SK-N-SH (cell line): ENCODE measurements around the gene FOXP1. TPM values are rescaled to one million over a fixed set of nuclear protein-coding genes. Genes with fewer than 3 reads are reported as not detected.

Experiments used
- CTCF ChIA-PET: fragments of 300-600, 350-600 bp; formaldehyde crosslinking; extraction: SDS; loops from one replicate; lab custom pipeline; 2021; lab: Yijun Ruan, JAX
- POLR2A ChIA-PET: fragments of 350-600 bp; sonication (Branson Sonifier 250); formaldehyde crosslinking; extraction: SDS; loops from one replicate; lab custom pipeline; 2020; ENCODE audit warnings: antibody characterized with exemption, inconsistent platforms; lab: Yijun Ruan, JAX
- DNase-seq: peaks from one replicate; pipeline ENCODE4 v3.0.0; 2012
- H2AFZ ChIP-seq: fragments of 200-600 bp; sonication (generic); 2 replicates; pipeline ENCODE4 v1.8.1; 2016; ENCODE audit warnings: antibody characterized with exemption, mild to moderate bottlenecking, low read depth
- H3F3A ChIP-seq: fragments of 200-600 bp; sonication (generic); replicated peaks from 2 replicates; pipeline ENCODE3; 2016; ENCODE audit warnings: antibody characterized with exemption, mild to moderate bottlenecking; ENCODE audit not compliant: insufficient read depth
- H3K27ac ChIP-seq, 2 experiments: fragments of 200-500 bp in 1 of 2; fragments of 200-600 bp in 1 of 2; sonication (Bioruptor generic) in 1 of 2; sonication (generic), shearing (Covaris generic) in 1 of 2; 2 replicates each; pipeline versions ENCODE4 v1.5.1 to v1.6.1; 2014 to 2016; ENCODE audit warnings: low read depth in 2 of 2, inconsistent platforms in 1 of 2, low read length in 1 of 2, mild to moderate bottlenecking in 1 of 2, mixed read lengths in 1 of 2
- H3K27me3 ChIP-seq: fragments of 200-600 bp; sonication (generic), shearing (Covaris generic); 2 replicates; pipeline ENCODE4 v1.6.1; 2016; ENCODE audit warnings: mixed run types; ENCODE audit not compliant: insufficient read depth
- H3K36me3 ChIP-seq, 2 experiments: fragments of 200-500 bp in 1 of 2; fragments of 200-600 bp in 1 of 2; sonication (Bioruptor generic) in 1 of 2; sonication (generic) in 1 of 2; replicated peaks in 1 of 2; 2 replicates each; pipeline versions ENCODE3 to v1.5.1; 2014 to 2016; ENCODE audit warnings: low read length in 1 of 2, mild to moderate bottlenecking in 1 of 2; ENCODE audit not compliant: insufficient read depth in 2 of 2, control insufficient read depth in 1 of 2
- H3K4me1 ChIP-seq, 2 experiments: fragments of 200-500 bp in 1 of 2; fragments of 200-600 bp in 1 of 2; sonication (Bioruptor generic) in 1 of 2; sonication (generic), shearing (Covaris generic) in 1 of 2; 2 replicates each; pipeline versions ENCODE4 v1.5.1 to v1.6.1; 2014 to 2016; ENCODE audit warnings: low read depth in 1 of 2, low read length in 1 of 2, mixed run types in 1 of 2; ENCODE audit not compliant: insufficient read depth in 2 of 2, control insufficient read depth in 1 of 2
- H3K4me2 ChIP-seq: fragments of 200-600 bp; sonication (generic), shearing (Covaris generic); 2 replicates; pipeline ENCODE4 v1.6.1; 2017; ENCODE audit warnings: mixed run types
- H3K4me3 ChIP-seq, 2 experiments: fragments of 200-500 bp in 1 of 2; fragments of 200-600 bp in 1 of 2; sonication (Bioruptor generic) in 1 of 2; sonication (generic), shearing (Covaris generic) in 1 of 2; 2 replicates each; pipeline versions ENCODE4 v1.5.1 to v1.8.1; 2014 to 2016; ENCODE audit warnings: low read depth in 2 of 2, inconsistent platforms in 1 of 2, low read length in 1 of 2, mild to moderate bottlenecking in 1 of 2, mixed read lengths in 1 of 2, moderate library complexity in 1 of 2
- H3K79me2 ChIP-seq: fragments of 200-600 bp; sonication (generic); 2 replicates; pipeline ENCODE4 v1.8.1; 2017; ENCODE audit warnings: mild to moderate bottlenecking; ENCODE audit not compliant: insufficient read depth
- H3K9ac ChIP-seq: fragments of 200-600 bp; sonication (generic); 2 replicates; pipeline ENCODE4 v1.6.1; 2017; ENCODE audit warnings: mixed run types
- H3K9me2 ChIP-seq: fragments of 200-600 bp; sonication (generic); 2 replicates; pipeline ENCODE4 v1.6.1; 2017; ENCODE audit warnings: mixed run types
- H3K9me3 ChIP-seq: fragments of 200-600 bp; sonication (generic); 2 replicates; pipeline ENCODE4 v1.6.1; 2017; ENCODE audit warnings: mixed run types, mild to moderate bottlenecking, moderate library complexity
- H4K20me1 ChIP-seq: fragments of 200-600 bp; sonication (generic); 2 replicates; pipeline ENCODE4 v1.6.1; 2017; ENCODE audit warnings: mild to moderate bottlenecking, mixed run types; ENCODE audit not compliant: insufficient read depth
- FOSL2 ChIP-seq: IDR thresholded peaks from 2 replicates; pipeline ENCODE4 v1.4.0; 2012; ENCODE audit warnings: low read depth, mild to moderate bottlenecking, moderate library complexity, borderline replicate concordance
- FOXJ3 ChIP-seq: sonication (generic); formaldehyde crosslinking; IDR thresholded peaks from 2 replicates; pipeline ENCODE4 v1.5.1; 2020; ENCODE audit warnings: mild to moderate bottlenecking, missing genetic modification reagents
- NFIC ChIP-seq: IDR thresholded peaks from 2 replicates; pipeline ENCODE4 v1.4.0; 2012; ENCODE audit warnings: borderline replicate concordance
- RAD21 ChIP-seq: IDR thresholded peaks from 2 replicates; pipeline ENCODE4 v1.6.1; 2012; ENCODE audit warnings: mild to moderate bottlenecking, low read length
- RCOR1 ChIP-seq: fragments of 150-350 bp; IDR thresholded peaks from 2 replicates; pipeline ENCODE4 v1.6.1; 2017; ENCODE audit warnings: antibody characterized with exemption, low read length
- SMC3 ChIP-seq: IDR thresholded peaks from 2 replicates; pipeline ENCODE4 v1.6.1; 2012; ENCODE audit warnings: low read depth, low read length, improper control_type of control experiment
- TAF1 ChIP-seq: IDR thresholded peaks from 2 replicates; pipeline ENCODE4 v1.6.1; 2012; ENCODE audit warnings: low read depth, mild to moderate bottlenecking, low read length, moderate library complexity, borderline replicate concordance
- WGBS: methylation state at CpG from one replicate; pipeline ENCODE4 v1.1.6; 2017; ENCODE audit warnings: low lambda C conversion rate; 5-methylcytosine and 5-hydroxymethylcytosine counted together
- polyA plus RNA-seq, 3 experiments: library from polyadenylated mRNA; depleted of rRNA; stranded (reverse); fragments of >200 nt; gene quantifications; 2 replicates each; pipeline ENCODE4 v1.2.3, GENCODE V29; 2012
- TF ChIP-seq, protein P1 (sequence below): fragments of 200-600 bp; sonication (generic); IDR thresholded peaks from 2 replicates; pipeline ENCODE4 v1.6.1; 2017; ENCODE audit warnings: antibody characterized with exemption, mild to moderate bottlenecking, moderate library complexity
- TF ChIP-seq, protein P2 (sequence below): IDR thresholded peaks from 2 replicates; pipeline ENCODE4 v1.4.0; 2012; ENCODE audit warnings: low read depth, borderline replicate concordance
- TF ChIP-seq, protein P3 (sequence below): fragments of 150-350 bp; IDR thresholded peaks from 2 replicates; pipeline ENCODE4 v1.6.1; 2016; ENCODE audit warnings: mild to moderate bottlenecking, low read depth, low read length
- TF ChIP-seq, protein P4 (sequence below): IDR thresholded peaks from 2 replicates; pipeline ENCODE4 v1.6.1; 2012; ENCODE audit warnings: mild to moderate bottlenecking, low read depth, low read length, moderate library complexity
- TF ChIP-seq, protein P5 (sequence below): IDR thresholded peaks from 2 replicates; pipeline ENCODE4; 2012

FOXP1 gene
- polyA plus RNA-seq, 1 of the 3 experiments (the other 2 are of a cell fraction), result 8.8 TPM

DNA sequence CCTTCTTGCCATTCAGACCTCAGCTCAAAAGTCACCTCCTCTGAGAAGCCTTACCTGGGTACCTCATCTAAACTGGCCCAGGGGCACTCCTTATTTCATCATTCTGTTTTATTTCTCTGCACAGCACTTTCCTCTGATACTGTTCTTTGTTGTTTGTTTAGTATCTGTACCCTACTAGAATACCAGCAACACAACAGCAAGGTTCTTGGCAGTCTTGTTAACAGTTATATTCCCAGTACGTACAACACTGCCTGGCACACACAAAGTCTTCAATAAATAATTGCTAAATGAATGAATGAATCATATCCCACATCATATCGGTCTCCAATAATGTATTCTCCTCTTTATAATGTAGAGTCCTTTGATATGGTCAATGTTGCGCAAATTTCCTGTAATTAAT, 188.1 kb downstream of the FOXP1 start:
- no peak overlapping the region for H2AFZ ChIP-seq
- CTCF ChIA-PET, result interaction anchor here (1.1 kb wide), 1 partner anchor 335 kb away, joined by 3 read pairs; no protein-coding TSS in a partner anchor
- H4K20me1 ChIP-seq, result no peaks in the 10 kb centered on the region
- no peaks in the 10 kb centered on the region for H3K36me3 ChIP-seq
- TF ChIP-seq FOSL2 (no peak), TAF1 (no peak), SMC3 (no peak), FOXJ3 (CRISPR knock-in tag) (no peak), RAD21 (no peak), NFIC (no peak), RCOR1 (no peak)
- TF ChIP-seq, protein P1, sequence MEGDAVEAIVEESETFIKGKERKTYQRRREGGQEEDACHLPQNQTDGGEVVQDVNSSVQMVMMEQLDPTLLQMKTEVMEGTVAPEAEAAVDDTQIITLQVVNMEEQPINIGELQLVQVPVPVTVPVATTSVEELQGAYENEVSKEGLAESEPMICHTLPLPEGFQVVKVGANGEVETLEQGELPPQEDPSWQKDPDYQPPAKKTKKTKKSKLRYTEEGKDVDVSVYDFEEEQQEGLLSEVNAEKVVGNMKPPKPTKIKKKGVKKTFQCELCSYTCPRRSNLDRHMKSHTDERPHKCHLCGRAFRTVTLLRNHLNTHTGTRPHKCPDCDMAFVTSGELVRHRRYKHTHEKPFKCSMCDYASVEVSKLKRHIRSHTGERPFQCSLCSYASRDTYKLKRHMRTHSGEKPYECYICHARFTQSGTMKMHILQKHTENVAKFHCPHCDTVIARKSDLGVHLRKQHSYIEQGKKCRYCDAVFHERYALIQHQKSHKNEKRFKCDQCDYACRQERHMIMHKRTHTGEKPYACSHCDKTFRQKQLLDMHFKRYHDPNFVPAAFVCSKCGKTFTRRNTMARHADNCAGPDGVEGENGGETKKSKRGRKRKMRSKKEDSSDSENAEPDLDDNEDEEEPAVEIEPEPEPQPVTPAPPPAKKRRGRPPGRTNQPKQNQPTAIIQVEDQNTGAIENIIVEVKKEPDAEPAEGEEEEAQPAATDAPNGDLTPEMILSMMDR, result no peak
- TF ChIP-seq, protein P2, sequence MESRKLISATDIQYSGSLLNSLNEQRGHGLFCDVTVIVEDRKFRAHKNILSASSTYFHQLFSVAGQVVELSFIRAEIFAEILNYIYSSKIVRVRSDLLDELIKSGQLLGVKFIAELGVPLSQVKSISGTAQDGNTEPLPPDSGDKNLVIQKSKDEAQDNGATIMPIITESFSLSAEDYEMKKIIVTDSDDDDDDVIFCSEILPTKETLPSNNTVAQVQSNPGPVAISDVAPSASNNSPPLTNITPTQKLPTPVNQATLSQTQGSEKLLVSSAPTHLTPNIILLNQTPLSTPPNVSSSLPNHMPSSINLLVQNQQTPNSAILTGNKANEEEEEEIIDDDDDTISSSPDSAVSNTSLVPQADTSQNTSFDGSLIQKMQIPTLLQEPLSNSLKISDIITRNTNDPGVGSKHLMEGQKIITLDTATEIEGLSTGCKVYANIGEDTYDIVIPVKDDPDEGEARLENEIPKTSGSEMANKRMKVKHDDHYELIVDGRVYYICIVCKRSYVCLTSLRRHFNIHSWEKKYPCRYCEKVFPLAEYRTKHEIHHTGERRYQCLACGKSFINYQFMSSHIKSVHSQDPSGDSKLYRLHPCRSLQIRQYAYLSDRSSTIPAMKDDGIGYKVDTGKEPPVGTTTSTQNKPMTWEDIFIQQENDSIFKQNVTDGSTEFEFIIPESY, result no peak
- TF ChIP-seq, protein P3, sequence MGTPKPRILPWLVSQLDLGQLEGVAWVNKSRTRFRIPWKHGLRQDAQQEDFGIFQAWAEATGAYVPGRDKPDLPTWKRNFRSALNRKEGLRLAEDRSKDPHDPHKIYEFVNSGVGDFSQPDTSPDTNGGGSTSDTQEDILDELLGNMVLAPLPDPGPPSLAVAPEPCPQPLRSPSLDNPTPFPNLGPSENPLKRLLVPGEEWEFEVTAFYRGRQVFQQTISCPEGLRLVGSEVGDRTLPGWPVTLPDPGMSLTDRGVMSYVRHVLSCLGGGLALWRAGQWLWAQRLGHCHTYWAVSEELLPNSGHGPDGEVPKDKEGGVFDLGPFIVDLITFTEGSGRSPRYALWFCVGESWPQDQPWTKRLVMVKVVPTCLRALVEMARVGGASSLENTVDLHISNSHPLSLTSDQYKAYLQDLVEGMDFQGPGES, result no peak
- TF ChIP-seq, protein P4, sequence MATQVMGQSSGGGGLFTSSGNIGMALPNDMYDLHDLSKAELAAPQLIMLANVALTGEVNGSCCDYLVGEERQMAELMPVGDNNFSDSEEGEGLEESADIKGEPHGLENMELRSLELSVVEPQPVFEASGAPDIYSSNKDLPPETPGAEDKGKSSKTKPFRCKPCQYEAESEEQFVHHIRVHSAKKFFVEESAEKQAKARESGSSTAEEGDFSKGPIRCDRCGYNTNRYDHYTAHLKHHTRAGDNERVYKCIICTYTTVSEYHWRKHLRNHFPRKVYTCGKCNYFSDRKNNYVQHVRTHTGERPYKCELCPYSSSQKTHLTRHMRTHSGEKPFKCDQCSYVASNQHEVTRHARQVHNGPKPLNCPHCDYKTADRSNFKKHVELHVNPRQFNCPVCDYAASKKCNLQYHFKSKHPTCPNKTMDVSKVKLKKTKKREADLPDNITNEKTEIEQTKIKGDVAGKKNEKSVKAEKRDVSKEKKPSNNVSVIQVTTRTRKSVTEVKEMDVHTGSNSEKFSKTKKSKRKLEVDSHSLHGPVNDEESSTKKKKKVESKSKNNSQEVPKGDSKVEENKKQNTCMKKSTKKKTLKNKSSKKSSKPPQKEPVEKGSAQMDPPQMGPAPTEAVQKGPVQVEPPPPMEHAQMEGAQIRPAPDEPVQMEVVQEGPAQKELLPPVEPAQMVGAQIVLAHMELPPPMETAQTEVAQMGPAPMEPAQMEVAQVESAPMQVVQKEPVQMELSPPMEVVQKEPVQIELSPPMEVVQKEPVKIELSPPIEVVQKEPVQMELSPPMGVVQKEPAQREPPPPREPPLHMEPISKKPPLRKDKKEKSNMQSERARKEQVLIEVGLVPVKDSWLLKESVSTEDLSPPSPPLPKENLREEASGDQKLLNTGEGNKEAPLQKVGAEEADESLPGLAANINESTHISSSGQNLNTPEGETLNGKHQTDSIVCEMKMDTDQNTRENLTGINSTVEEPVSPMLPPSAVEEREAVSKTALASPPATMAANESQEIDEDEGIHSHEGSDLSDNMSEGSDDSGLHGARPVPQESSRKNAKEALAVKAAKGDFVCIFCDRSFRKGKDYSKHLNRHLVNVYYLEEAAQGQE, result no peak
- TF ChIP-seq, protein P5, sequence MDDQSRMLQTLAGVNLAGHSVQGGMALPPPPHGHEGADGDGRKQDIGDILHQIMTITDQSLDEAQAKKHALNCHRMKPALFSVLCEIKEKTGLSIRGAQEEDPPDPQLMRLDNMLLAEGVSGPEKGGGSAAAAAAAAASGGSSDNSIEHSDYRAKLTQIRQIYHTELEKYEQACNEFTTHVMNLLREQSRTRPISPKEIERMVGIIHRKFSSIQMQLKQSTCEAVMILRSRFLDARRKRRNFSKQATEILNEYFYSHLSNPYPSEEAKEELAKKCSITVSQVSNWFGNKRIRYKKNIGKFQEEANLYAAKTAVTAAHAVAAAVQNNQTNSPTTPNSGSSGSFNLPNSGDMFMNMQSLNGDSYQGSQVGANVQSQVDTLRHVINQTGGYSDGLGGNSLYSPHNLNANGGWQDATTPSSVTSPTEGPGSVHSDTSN, result no peak
- peaks cover 16 to 21% of the 10 kb centered on the region in 2 experiments for H3K4me1 ChIP-seq
- POLR2A ChIA-PET, result no interaction called here
- 85% methylated on average over 3 of the region's 3 CpGs for WGBS
- no peak overlapping the region for H3K4me2 ChIP-seq
- H3K9me2 ChIP-seq, result no peaks in the 10 kb centered on the region
- no peak overlapping the region for H3K9ac ChIP-seq
- H3K4me3 ChIP-seq, result no peak overlapping the region
- peaks cover 12% of the 10 kb centered on the region for H3F3A ChIP-seq
- no peak for DNase-seq
- no peaks in the 10 kb centered on the region for H3K27me3 ChIP-seq
- H3K9me3 ChIP-seq, result no peaks in the 10 kb centered on the region
- H3K27ac ChIP-seq, result peak overlapping the region in 1 of 2 experiments; percentile 1; a peak in 1 of 4 replicates
- H3K79me2 ChIP-seq, result peaks cover 84% of the 10 kb centered on the region
